Astrocyte of the cerebellum (primary cell): ENCODE results near the gene SH3RF3.

ENCODE experiments used
- DNase-seq: peaks from one replicate; pipeline ENCODE4 v3.0.0-alpha.2; 2011; ENCODE audit warnings: low read depth
- H3K4me3 ChIP-seq: 2 replicates; pipeline ENCODE4 v1.5.1; 2011; ENCODE audit warnings: mild to moderate bottlenecking, low read depth, low read length, moderate library complexity
- in situ Hi-C: cut with HindIII; loops from 2 replicates; pipeline ENCODE4 v1.10.0; 2017; ENCODE audit warnings: low sequenced_read_pairs
- TF ChIP-seq, protein P1 (sequence below): IDR thresholded peaks from 2 replicates; pipeline ENCODE4 v1.5.1; 2012; ENCODE audit warnings: low read length, low read depth, moderate library complexity, mild to moderate bottlenecking; ENCODE audit errors: missing control alignments

The SH3RF3 gene

DNA sequence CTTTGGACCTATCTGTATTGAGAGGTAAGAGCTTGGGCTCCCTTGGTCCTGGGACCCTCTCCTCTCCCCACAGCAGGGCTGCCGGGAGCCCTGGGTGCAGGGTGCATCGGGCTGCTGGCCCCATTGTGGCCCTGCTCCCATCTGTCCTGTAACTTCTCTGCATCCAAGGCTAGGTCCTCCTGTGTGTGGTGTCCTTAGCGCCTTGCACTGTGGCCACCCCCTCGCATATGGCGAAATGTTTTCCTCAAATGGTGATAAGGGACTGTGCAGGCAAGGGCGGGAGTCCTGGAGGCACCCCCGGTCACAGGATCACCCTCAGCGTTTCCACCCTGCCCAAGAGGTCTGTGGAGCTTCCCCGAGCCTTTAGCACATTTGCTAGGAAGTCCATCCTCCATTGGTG lies 208.2 kb downstream of the SH3RF3 start:
- no peak overlapping the region for H3K4me3 ChIP-seq
- DNase-seq: no peak
- TF ChIP-seq, protein P1, sequence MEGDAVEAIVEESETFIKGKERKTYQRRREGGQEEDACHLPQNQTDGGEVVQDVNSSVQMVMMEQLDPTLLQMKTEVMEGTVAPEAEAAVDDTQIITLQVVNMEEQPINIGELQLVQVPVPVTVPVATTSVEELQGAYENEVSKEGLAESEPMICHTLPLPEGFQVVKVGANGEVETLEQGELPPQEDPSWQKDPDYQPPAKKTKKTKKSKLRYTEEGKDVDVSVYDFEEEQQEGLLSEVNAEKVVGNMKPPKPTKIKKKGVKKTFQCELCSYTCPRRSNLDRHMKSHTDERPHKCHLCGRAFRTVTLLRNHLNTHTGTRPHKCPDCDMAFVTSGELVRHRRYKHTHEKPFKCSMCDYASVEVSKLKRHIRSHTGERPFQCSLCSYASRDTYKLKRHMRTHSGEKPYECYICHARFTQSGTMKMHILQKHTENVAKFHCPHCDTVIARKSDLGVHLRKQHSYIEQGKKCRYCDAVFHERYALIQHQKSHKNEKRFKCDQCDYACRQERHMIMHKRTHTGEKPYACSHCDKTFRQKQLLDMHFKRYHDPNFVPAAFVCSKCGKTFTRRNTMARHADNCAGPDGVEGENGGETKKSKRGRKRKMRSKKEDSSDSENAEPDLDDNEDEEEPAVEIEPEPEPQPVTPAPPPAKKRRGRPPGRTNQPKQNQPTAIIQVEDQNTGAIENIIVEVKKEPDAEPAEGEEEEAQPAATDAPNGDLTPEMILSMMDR: no peak
- in situ Hi-C loops: loop anchor here (5.0 kb wide), 1 partner anchor 75 kb away; no protein-coding TSS in a partner anchor

DNA sequence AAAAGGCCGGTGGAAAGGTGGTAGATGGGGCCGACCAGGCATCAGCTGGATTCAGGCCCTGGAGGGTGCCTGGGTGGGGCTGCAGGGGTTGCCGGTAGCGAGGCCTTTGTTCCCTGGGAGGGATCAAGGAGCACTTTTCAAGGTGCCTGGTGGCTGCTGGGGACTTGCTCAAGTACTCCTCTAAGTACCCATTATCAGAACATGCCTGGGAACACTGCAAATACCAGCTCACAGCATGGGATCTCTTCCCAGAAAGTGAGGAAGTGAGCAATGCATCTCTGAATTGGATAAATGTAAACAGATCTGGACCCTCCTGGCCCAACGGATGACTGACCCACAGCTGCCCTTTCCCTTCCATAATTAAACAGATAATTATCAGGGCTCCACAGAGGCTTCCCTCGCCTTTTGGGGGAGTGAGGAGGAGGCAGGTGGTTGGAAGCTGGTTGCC lies 210.5 kb downstream of the SH3RF3 start:
- DNase-seq: no peak

DNA sequence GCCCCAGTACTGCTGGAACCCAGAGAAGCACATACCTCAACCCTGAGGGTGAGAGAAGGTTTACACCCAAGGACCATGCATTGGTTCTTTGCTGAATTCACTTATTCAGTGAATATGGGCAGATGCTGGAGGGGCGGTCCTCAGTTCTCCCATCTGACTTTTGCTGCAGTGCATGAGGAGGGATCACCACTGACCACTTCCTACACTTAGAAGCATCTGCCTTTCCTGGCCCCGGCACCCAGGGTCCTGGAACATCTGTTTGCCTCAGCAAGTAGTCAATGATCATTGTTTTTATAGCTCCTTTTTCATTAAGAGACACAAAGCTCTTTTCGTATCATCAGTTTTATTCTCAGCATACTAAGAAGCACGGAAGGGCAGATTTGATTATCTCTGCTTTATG lies 211.4 kb downstream of the SH3RF3 start:
- TF ChIP-seq, protein P1: no peak
- H3K4me3 ChIP-seq: no peak overlapping the region
- in situ Hi-C loops: no loop called here
- DNase-seq: no peak

More for the DNA sequence above, 210.5 kb downstream of the SH3RF3 start:
- H3K4me3 ChIP-seq: no peak overlapping the region
- TF ChIP-seq, protein P1: no peak
- in situ Hi-C loops: loop anchor here (5.0 kb wide), 1 partner anchor 77 kb away; no protein-coding TSS in a partner anchor

DNA sequence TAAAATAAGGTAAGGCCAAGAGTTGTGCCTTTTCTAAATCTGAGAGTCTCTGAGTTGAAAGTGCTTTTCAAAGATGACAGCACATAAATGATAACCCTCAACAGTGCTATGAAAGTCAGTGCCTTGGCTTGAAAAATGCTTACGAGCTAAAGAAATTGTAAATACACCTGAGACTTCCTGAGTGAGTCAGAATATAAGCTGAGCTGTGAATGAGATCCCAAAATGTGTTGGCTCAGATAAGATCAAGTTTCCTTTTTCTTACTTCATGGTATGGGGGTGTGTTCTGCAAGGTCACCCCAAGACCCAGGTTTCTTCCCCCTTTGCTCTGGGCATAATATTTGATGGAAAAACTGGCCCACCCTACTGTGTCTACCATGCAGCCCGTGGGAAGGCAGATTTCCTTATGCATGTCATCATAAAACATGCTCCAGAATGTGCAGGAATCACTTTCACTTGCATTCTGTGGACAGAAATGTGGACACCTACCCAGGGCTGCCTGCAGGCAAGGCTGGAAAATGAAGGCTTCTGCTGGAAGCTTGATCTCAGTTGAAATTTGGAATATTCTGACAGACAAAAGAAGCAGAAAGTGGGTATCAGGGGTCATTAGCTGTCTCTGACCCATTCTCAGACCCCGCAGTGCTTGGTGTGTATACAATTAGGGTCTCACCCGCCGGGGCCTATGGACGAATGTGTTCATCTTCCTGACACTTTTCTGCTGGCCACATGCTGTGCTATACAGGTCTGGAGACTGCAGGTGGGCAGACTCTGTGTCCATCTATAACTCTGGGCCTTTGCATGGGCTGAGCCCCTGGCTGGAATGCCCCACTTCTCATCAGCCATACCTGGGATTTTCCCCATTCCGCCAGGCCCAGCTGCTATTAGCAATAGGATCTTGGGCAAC lies 212.6 kb downstream of the SH3RF3 start:
- in situ Hi-C loops: no loop called here
- TF ChIP-seq, protein P1: no peak
- H3K4me3 ChIP-seq: no peak overlapping the region
- DNase-seq: no peak

DNA sequence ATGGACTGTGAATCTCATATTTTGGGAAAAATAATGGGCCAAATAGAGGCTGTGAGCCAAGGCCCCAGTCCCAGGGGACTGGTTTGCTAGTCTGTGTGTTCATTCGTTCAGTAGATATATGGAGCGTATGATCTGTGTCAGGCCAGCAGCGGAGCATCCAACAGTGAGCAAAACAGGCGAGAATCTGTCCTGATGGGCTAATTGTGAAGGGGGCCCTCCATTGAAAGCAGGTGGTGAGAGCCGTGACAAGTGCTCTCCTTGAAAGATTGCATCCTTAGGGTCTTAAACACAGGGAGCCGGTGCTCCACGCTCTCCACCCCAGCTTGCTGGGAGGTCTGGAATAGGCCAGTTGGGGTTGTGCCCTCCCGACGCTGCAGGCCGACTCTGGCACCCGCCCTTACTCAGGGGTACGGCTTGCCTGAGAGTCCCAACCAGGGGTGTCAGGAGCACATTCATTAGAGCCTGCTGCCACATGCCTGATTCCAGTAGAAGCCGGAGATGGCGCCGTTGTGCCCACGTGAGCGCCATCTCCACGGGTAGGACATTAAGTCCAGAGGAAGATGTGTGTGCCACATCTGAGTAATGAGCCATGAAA lies 213.3 kb downstream of the SH3RF3 start:
- in situ Hi-C loops: no loop called here
- no peak overlapping the region for H3K4me3 ChIP-seq
- no peak for DNase-seq
- TF ChIP-seq, protein P1: no peak

DNA sequence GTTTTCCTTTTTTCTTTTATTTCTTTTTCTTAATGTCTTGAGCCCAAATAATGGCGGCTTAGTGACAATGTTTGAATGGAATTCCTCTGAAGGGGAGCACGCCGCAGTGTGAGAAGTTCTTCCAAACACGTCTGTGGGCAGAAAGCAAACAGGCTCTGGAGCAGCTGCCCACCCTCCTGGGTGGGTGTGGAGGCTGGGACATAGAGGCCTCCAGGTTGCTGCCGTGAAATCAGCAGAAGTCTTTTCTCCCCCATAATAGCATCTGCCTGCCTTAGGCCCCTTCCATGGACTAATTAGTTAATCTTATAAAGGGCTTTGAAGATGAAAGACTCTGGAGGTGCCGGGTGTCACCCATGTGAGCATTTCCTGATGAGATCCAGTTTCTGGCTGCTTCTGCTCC lies 213.9 kb downstream of the SH3RF3 start:
- no peak for DNase-seq
- TF ChIP-seq, protein P1: no peak
- H3K4me3 ChIP-seq: no peak overlapping the region
- in situ Hi-C loops: no loop called here
